Prostate gland (tissue), 2 donors: ENCODE data around the gene PSME1.

Source experiments
- POLR2A ChIP-seq: fragments of 450-650 bp; IDR thresholded peaks from one replicate; pipeline ENCODE4 v1.6.1; 2016; ENCODE audit warnings: antibody characterized with exemption, mild to moderate bottlenecking
- TF ChIP-seq, protein P1 (sequence below), 4 experiments: fragments of 200-600 bp in 2 of 4; fragments of 450-650 bp in 2 of 4; sonication (generic) in 2 of 4; IDR thresholded peaks; 1 replicate in 3 of 4; 2 replicates in 1 of 4; pipeline ENCODE4 v1.5.1; 2016 to 2019; ENCODE audit warnings: antibody characterized with exemption in 4 of 4, mild to moderate bottlenecking in 2 of 4, moderate library complexity in 2 of 4

DNA sequence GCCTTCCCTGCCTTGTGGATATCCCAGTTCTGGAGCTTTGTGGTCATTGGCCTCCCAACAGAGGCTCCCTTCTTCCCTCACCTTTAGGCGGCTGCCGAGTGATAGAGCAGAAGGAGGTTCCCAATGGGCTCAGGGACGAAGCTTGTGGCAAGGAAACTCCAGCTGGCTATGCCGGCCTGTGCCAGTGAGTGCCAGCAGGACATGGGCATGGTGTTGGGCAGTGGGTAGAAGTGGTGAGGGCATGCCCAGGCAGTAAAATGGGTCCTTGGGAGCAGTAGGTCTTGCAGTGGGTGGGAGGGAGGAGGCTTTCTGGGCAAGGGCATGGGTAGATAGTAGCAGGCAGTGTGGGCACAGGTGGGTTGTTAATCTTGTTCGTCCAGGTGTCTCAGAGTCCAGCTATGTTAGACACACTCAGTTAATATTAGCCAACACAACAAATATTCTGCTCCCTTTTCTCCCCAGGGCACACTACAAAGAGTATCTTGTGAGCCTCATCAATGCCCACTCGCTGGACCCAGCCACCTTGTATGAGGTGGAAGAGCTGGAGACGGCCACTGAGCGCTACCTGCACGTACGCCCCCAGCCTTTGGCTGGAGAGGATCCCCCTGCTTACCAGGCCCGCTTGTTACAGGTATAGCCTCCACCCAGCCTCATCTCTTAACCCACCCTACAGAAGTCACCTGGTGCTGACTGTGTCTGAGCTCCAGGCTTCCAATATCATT lies 23.9 kb downstream of the PSME1 start:
- TF ChIP-seq, protein P1, sequence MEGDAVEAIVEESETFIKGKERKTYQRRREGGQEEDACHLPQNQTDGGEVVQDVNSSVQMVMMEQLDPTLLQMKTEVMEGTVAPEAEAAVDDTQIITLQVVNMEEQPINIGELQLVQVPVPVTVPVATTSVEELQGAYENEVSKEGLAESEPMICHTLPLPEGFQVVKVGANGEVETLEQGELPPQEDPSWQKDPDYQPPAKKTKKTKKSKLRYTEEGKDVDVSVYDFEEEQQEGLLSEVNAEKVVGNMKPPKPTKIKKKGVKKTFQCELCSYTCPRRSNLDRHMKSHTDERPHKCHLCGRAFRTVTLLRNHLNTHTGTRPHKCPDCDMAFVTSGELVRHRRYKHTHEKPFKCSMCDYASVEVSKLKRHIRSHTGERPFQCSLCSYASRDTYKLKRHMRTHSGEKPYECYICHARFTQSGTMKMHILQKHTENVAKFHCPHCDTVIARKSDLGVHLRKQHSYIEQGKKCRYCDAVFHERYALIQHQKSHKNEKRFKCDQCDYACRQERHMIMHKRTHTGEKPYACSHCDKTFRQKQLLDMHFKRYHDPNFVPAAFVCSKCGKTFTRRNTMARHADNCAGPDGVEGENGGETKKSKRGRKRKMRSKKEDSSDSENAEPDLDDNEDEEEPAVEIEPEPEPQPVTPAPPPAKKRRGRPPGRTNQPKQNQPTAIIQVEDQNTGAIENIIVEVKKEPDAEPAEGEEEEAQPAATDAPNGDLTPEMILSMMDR (IDR thresholded peaks at IDR 0.05), result no peak
- no peak for TF ChIP-seq POLR2A
